NCI-H2227 treated with DMSO at 0.1 percent for 48 hours (cell line): ENCODE data around the gene PLXNB1.
"Not testable (repeated sequence)": the region's sequence is repeated elsewhere in the genome, so short reads cannot be mapped to it uniquely, and the experiment has no call there.

Source experiments
- DNase-seq: peaks from one replicate; lab custom pipeline; 2025; lab: John Stamatoyannopoulos, UW

PLXNB1 gene

GRCh38 chr3:48463703-48464102 is 33.8 kb upstream of the PLXNB1 start:
- DNase-seq, result no peak

- DNase-seq, result not testable (repeated sequence)
These were observed 31.9 kb upstream of the PLXNB1 start for GRCh38 chr3:48461767-48462166.

DNA sequence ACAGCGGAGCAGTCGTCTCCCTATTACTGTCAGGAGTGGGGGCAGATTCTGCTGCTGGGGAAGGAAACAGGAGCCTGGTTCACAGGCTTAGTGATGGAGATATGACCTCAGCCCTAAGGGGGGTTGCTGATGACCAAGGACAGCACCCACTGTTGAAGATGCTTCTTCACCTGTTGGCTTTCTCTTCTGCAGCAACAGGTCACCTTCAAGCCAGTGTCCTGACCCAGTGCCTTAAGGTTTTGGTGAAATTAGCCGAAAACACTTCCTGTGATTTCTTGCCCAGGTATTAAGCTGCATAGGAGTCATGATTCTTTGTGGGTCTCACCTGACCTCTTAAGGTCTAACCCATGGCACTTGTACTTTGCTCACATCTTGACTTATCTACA is 30.6 kb upstream of the PLXNB1 start:
- no peak for DNase-seq

DNA sequence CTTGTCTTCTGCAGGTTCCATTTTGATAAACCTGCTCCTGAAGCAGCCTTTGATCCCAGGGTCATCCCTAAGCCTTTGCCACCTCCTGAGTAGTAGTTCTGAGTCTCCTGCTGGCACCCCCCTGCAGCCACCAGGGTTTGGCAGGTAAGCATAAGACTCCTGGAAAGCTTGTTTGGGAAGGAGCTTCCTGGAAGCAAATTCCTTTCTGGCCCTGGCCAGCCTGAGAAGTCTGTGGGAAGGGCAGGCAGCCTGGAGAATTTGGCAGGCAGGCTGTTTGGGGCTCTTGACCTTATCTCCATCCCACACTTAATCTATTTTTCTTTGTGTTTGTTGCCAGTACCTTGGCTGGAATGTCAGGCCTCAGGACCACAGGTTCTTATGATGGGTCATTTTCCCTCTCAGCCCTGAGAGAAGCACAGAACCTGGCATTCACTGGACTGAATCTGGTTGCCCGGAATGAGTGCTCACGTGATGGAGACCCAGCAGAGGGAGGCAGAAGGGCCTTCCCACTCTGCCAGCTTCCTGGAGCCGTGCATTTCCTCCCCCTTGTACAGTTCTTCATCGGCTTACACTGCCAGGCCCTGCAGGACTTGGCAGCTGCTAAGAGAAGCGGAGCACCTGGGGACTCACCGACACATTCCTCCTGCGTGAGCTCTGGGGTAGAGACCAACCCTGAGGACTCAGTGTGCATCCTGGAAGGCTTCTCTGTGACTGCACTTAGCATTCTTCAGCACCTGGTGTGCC is 30.1 kb upstream of the PLXNB1 start:
- DNase-seq, result no peak

DNA sequence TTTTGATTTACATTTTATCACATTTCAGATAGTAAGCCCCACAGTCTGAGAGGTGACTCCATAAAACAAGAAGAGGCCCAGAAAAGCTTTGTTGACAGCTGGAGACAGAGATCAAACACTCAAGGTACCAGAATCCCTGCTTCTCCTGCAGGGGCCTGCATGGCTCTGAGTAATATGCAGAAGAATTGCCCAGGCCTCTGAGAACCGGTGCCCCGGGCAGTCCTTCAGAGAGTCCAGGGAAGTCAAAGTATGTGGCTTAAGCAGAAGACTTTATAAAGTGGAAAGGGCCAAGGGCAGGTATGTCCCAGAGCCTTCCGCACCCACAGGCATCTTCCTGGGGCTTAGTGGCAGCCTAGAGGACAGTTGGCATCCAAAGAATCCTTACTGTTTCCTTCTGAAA is 29.4 kb upstream of the PLXNB1 start:
- DNase-seq, result no peak

DNA sequence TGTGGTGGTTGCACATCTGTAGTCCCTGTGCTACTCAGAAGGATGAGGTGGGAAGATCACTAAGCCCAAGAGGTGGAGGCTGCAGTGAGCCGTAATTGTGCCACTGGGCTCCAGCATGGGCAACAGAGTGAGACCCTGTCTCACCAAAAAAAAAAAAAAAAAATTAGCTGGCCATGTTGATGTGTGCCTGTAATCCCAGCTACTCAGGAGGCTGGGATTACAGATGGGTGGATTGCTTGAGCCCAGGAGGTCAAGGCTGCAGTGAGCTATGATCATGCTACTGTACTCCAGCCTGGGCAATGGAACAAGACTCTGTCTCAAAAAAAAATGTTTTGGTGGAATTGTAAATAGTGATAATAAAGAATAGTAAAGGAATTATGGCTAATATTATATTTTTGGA is 26.6 kb upstream of the PLXNB1 start:
- no peak for DNase-seq

DNA sequence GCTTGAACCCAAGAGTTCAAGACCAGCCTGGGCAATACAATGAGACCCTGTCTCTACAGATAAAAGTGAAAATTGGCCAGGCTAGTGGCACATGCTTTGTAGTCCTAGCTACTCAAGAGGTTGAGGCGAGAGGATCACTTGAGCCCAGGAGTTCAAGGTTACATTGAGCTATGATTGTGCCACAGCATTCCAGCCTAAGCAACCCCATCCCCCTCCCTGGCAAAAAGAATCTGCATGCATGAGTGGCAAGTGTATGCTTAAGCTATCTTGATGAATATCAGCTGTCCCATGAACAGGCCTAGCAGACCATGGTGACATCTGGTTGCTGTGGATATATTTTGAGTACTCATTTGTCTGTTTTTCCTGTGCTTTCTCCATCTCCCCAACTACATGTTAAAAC is 21.4 kb upstream of the PLXNB1 start:
- DNase-seq, result no peak

DNA sequence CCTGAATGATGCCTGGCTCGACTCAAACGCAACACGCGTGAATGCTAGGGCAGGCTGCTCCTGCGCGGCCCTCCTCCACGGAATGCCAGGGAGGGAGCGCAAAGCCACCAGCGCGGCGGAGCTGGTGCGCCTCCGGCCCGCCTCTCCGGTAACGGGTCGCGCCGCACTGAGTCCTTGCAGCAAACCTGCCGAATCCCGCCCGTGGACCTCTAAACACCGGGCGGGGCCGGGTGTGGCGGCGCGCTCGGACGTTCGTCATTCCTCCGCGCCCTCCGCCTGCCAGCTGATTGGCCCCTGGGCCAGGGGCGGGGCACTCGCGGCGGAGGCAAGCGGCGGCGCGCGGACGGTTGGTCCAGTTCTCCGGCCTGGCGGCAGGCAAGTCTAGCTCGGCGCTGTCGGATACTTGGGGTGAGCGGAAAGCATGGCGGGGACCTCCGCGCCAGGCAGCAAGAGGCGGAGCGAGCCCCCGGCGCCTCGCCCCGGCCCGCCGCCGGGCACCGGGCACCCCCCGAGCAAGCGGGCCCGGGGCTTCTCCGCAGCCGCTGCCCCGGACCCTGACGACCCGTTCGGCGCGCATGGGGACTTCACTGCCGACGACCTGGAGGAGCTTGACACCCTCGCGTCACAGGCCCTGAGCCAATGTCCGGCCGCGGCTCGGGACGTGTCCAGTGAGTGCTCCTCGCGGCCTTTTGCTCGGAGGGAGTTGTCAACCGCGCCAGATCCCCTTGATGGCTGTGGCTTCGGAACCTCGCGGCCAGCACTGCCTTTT is 16.7 kb upstream of the PLXNB1 start, which contains the start of gene ATRIP:
Gene ATRIP, plus strand, starts transcription at position 313 of the 769 bp plus-strand sequence. Its CDS starts 109 bp downstream, at position 422.
- peak; percentile 78 for DNase-seq

GRCh38 chr3:48446043-48446424 is 16.1 kb upstream of the PLXNB1 start:
- no peak for DNase-seq

DNA sequence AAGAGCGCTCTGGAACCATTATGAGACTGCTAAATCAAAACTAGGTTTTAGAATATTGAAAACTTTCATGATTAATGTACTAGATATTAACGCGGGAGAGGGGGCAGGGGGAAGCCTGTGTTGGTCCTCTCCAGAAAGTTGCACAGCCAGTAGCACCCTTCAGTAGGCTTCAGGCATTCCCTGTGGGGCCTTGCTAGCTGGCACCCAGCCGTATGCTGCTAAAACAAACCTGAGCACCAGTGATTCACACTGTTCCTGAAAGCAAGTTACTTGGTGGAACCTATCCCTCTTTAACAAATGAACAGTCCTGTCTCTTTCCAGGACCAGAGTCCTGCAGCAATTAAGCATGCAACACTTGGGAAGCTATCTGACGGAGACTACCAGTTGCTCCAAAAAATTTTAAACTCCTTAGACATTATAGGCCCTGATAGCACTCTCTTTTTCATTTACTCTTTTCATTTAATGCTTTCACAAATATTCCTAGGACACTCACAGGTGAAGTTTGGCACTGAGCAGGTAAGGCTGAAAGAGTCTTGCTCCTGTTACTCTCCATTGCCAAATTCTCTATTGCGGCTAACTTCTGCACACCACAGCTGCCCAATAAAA is 15.5 kb upstream of the PLXNB1 start:
- no peak for DNase-seq

DNA sequence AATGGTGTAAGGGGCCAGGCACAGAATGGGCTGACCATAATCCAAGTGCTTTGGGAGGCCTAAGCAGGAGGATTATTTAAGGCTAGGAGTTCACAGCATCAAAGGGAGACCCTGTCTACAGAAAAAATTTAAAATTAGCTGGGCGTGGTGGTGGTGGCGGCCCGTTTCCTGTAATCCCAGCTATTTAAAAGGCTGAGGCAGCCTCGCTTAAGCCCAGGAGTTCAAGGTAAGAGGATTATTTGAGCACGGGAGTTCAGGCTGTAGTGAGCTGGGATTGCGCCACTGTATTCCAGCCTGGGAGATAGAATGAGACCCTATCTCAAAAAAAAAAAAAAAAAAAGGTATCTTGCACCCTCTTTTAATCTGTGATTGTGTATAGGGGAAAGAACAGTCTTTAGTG is 12.1 kb upstream of the PLXNB1 start:
- DNase-seq, result no peak

- DNase-seq, result no peak
These were observed 10.7 kb upstream of the PLXNB1 start for GRCh38 chr3:48440590-48440958.

DNA sequence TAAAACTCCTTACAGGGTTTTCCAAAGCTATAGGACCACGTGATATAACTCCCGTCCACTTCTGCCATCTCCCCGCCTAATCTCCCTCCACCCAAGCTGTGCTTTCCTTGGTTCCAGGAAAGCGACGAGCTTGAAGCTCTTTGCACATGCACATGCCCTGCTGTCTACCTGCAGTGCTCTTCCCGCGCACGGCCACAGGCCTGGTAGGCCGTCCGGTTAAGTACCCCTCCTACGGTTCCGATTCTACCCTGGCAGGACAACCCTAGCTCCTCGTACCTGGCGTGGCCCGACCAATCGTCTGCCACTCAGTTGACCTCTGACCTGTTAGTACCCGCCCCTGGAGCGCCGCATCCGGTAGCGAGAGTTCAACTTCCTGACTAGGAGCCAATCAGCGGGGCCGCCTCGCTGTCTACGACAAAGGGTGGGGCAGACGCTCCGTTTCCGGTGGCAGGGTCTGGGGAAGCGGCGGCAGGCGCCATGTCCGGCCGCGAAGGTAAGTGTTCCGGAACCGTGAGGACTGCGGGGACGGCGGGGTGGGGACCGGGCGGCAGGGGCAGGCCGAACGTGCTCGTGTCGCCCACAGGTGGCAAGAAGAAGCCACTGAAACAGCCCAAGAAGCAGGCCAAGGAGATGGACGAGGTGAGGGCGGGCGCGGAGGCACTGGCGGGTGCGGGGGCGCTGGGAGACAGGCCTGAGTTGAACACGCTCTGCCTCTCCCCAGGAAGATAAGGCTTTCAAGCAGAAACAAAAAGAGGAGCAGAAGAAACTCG is 10.1 kb upstream of the PLXNB1 start, which contains the start of the genes CCDC51 and TMA7:
Gene CCDC51, minus strand, starts transcription at position 300 of the 770 bp plus-strand sequence. CDS start 4,991 bp downstream, outside the sequence.
Gene TMA7, plus strand, starts transcription at position 438 of the 770 bp plus-strand sequence. Its CDS starts 40 bp downstream, at position 478.
- peak; percentile 95 for DNase-seq

DNA sequence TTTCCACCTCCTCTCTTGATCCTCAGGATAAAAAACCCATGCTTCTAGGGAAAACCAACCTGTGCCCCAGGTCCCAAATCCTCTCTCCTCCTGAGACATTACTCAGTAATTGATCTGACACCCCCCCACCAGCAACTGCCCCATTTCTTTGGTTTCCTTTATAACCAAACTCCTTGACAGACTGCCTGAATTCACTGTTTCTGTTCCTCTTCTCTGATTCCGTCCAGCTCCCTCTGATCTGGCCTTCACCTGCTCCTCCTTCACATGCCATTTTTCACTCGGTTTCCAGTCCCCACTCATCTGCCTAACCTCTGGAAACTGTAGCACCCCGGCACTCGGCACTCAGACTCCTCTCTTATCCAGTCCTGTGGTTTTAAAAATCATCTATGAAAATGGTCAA is 7.9 kb upstream of the PLXNB1 start:
- no peak for DNase-seq

- DNase-seq, result no peak
These were observed 7.0 kb upstream of the PLXNB1 start for GRCh38 chr3:48436855-48437254.

GRCh38 chr3:48436477-48436787 is 6.5 kb upstream of the PLXNB1 start:
- no peak for DNase-seq

GRCh38 chr3:48435774-48436476 is 6.0 kb upstream of the PLXNB1 start:
- DNase-seq, result peak; percentile 46

DNA sequence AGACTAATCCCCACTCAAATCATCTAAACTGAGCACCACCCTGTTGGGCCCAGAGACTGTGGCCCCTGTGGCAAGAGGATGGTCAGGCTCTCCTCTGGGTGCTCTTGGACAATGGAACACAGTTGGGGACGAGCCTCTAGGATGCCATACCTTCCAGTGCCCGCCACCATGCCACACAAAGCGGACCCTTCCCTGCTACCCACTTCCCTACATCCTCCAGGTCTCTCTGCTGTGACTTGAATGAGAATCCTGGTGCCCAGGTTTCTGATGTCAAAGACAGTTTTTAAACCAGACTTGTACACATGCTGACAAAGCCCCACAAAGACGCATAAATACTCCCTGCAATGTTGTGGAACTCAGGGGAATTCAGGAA is 5.3 kb upstream of the PLXNB1 start:
- DNase-seq, result no peak

DNA sequence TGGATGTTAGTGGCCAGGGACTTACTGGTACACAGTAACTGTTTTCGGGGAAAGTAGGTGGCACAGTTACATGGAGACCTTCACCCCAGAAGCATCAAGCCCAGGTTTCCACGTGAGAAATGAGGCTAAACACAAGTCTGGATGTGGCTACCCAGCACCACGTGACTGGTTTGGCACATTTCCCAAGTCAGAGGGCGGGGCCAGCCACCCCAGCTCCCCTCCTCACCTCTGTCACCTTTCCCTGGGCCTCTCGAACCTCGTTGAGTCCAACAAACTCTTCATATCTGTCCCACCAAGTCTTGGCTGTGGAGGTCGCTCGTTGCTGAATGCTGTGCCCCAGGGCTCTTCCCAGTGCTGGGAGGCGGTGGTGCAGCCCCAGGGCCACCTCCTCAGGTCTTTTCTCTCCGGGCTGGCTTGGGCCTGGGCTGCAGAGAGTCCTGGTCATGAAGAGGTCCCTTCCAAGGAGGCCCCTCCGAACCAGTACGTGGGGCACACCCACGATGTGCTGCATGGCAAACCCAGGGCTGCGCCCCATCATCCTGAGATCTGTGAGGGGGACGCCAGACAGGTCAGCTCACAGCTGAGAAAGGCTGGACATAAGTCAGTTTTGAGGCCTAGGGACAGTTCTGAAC is 4.8 kb upstream of the PLXNB1 start:
- no peak for DNase-seq

DNA sequence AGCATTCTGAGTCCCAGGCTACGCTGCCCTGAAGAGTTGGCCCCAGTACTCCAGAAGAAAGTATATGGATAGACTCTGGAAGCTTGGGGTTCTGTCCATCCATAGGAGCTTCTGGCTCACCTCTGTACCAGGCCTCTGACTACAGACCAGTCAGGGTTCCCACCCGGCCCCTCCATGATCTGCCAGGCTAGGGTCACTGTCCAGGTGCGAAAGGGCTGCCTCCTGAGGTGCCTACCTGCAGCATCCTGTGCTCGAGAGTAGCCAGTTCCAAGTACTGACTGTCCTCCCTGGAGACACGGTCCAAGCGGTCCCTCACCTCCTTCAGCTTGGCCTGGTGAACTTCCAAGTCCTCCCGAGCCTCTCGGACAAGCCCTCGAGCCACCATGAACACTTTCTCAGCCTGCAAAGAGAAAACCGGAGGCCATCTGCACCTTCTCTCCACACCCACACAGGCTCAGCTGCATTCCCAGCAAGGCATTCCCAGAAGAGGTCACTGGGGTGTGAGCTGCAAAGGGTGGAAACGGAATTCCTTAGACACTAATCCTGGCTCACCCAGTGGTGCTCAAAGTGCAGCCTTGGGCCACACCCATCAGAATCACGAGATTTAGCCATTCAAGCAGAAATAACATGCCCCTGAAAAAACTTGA is 3.7 kb upstream of the PLXNB1 start:
- DNase-seq, result no peak
